ENCODE measurements around the gene TBX6.

- TF ChIP-seq CTCF (IDR thresholded peaks at IDR 0.05) (peak in 4 of 7 experiments; percentile 35 to 41 (median 39)), POLR2A (IDR thresholded peaks at IDR 0.05) (no peak)
Observed at GRCh38 chr16:30068750-30069610, 22.7 kb downstream of the TBX6 start.

Measured in body of pancreas (tissue), 4 donors.